Astrocyte (in vitro differentiated cells and primary cell): ENCODE results near the gene RFC3. TPM values are rescaled to one million over a fixed set of nuclear protein-coding genes. Genes with fewer than 3 reads are reported as not detected.

Source experiments
- DNase-seq: peaks from one replicate; pipeline ENCODE4 v3.0.0-alpha.2; 2010; ENCODE audit warnings: low read depth
- FAIRE-seq: peaks from 2 replicates; lab custom pipeline; 2011; peaks lifted over from hg19 to GRCh38; lab: Jason Lieb, UNC
- H2AFZ ChIP-seq: 2 replicates; pipeline ENCODE4 v1.6.0; 2012; ENCODE audit warnings: low read depth, low read length, inconsistent platforms
- H3K27ac ChIP-seq: 2 replicates; pipeline ENCODE4 v1.5.1; 2011; ENCODE audit warnings: low read depth, low read length, inconsistent platforms
- H3K27me3 ChIP-seq: 2 replicates; pipeline ENCODE4 v1.6.0; 2011; ENCODE audit warnings: low read length, inconsistent platforms; ENCODE audit not compliant: insufficient read depth
- H3K36me3 ChIP-seq: 2 replicates; pipeline ENCODE4 v1.5.1; 2011; ENCODE audit warnings: low read length, inconsistent platforms; ENCODE audit not compliant: insufficient read depth
- H3K4me1 ChIP-seq: 2 replicates; pipeline ENCODE4 v1.5.1; 2011; ENCODE audit warnings: low read length, inconsistent platforms; ENCODE audit not compliant: insufficient read depth
- H3K4me2 ChIP-seq: 2 replicates; pipeline ENCODE4 v1.6.0; 2012; ENCODE audit warnings: low read length, inconsistent platforms
- H3K4me3 ChIP-seq: 2 replicates; pipeline ENCODE4 v1.5.1; 2011; ENCODE audit warnings: low read depth, mild to moderate bottlenecking, low read length, inconsistent platforms; ENCODE audit not compliant: insufficient read depth
- H3K79me2 ChIP-seq: 2 replicates; pipeline ENCODE4 v1.6.0; 2012; ENCODE audit warnings: mild to moderate bottlenecking, low read length, inconsistent platforms; ENCODE audit not compliant: insufficient read depth
- H3K9ac ChIP-seq: 2 replicates; pipeline ENCODE4 v1.6.0; 2012; ENCODE audit warnings: mild to moderate bottlenecking, low read length, inconsistent platforms
- H3K9me3 ChIP-seq: 2 replicates; pipeline ENCODE4 v1.5.1; 2012; ENCODE audit warnings: low read depth, mild to moderate bottlenecking, low read length, inconsistent platforms; ENCODE audit not compliant: insufficient read depth
- H4K20me1 ChIP-seq: 2 replicates; pipeline ENCODE4 v1.6.0; 2012; ENCODE audit warnings: low read length, inconsistent platforms; ENCODE audit not compliant: insufficient read depth
- H3K27ac Mint-ChIP-seq: one replicate; pipeline ENCODE4 v1.8.0; 2021; ENCODE audit warnings: mild to moderate bottlenecking, mixed read lengths; ENCODE audit not compliant: unreplicated experiment
- H3K27me3 Mint-ChIP-seq: one replicate; pipeline ENCODE4 v1.8.0; 2021; ENCODE audit warnings: low read depth, mixed read lengths; ENCODE audit not compliant: unreplicated experiment
- H3K36me3 Mint-ChIP-seq: one replicate; pipeline ENCODE4 v1.8.0; 2021; ENCODE audit warnings: low read depth, mixed read lengths; ENCODE audit not compliant: unreplicated experiment
- H3K4me1 Mint-ChIP-seq: one replicate; pipeline ENCODE4 v1.8.0; 2021; ENCODE audit warnings: low read depth, mixed read lengths; ENCODE audit not compliant: unreplicated experiment
- H3K4me3 Mint-ChIP-seq: one replicate; pipeline ENCODE4 v1.8.0; 2021; ENCODE audit warnings: mild to moderate bottlenecking, moderate library complexity, mixed read lengths; ENCODE audit not compliant: unreplicated experiment
- H3K9me3 Mint-ChIP-seq: one replicate; pipeline ENCODE4 v1.8.0; 2021; ENCODE audit warnings: mild to moderate bottlenecking, mixed read lengths; ENCODE audit not compliant: unreplicated experiment
- CTCF ChIP-seq: IDR thresholded peaks from 2 replicates; pipeline ENCODE4 v1.5.1; 2011; ENCODE audit warnings: low read depth, mild to moderate bottlenecking, inconsistent platforms, low read length, moderate library complexity; ENCODE audit not compliant: insufficient read depth
- EZH2 ChIP-seq: IDR thresholded peaks from 2 replicates; pipeline ENCODE4 v1.6.1; 2012; ENCODE audit warnings: mild to moderate bottlenecking, low read length, inconsistent platforms; ENCODE audit not compliant: insufficient read depth
- total RNA-seq: library from RNA; stranded (reverse); gene quantifications from 2 replicates; pipeline ENCODE4 v1.2.1, GENCODE V29; 2021

The RFC3 gene
- total RNA-seq, 1 donor from 2014 or later: 8.2 TPM

- Histone ChIP-seq H3K4me1 (no peaks in the 10 kb centered on the region), H4K20me1 (no peaks in the 10 kb centered on the region), H3K36me3 (no peaks in the 10 kb centered on the region), H3K27ac (no peak overlapping the region), H3K4me2 (no peak overlapping the region), H3K9me3 (no peaks in the 10 kb centered on the region), H3K9ac (no peak overlapping the region), H3K4me3 (no peak overlapping the region), H3K27me3 (no peaks in the 10 kb centered on the region), H3K79me2 (no peaks in the 10 kb centered on the region), H2AFZ (no peak overlapping the region)
- Mint-ChIP-seq H3K4me3 (no peak overlapping the region), H3K27ac (no peak overlapping the region), H3K9me3 (no peaks in the 10 kb centered on the region), H3K36me3 (no peaks in the 10 kb centered on the region), H3K27me3 (no peaks in the 10 kb centered on the region), H3K4me1 (no peaks in the 10 kb centered on the region)
- no peak for TF ChIP-seq CTCF
- FAIRE-seq (no peak), DNase-seq (no peak)
Measured at GRCh38 chr13:33789066-33789606, 28.8 kb upstream of the RFC3 start.

DNA sequence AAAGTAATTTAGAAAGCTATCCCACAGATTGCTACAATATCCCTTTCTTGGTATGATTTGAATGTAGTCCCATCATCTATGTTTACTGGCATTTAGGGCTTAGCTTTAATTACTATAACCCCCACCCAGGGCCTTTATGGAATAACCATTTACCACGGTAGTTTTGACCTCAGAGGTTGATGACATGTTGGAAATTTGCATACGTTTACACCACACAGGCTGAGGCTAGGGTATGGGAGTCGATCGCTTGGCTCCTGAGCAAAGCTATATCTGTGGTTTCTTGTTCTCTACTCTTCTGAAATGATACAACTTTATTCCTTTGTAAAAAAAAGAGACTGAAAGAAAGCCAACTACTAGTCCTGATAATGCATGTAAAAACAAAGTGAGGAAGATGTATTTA is 28.2 kb upstream of the RFC3 start:
- DNase-seq (no peak), FAIRE-seq (no peak)
- H3K27me3 ChIP-seq: no peaks in the 10 kb centered on the region
- H3K9ac ChIP-seq: no peak overlapping the region
- no peaks in the 10 kb centered on the region for H3K4me1 ChIP-seq
- TF ChIP-seq CTCF (no peak), EZH2 (no peak)
- Mint-ChIP-seq H3K4me3 (no peak overlapping the region), H3K36me3 (no peaks in the 10 kb centered on the region), H3K27me3 (no peaks in the 10 kb centered on the region), H3K9me3 (no peaks in the 10 kb centered on the region), H3K4me1 (no peaks in the 10 kb centered on the region), H3K27ac (no peak overlapping the region)
- no peaks in the 10 kb centered on the region for H3K9me3 ChIP-seq
- no peak overlapping the region for H2AFZ ChIP-seq
- H3K27ac ChIP-seq: no peak overlapping the region
- no peaks in the 10 kb centered on the region for H4K20me1 ChIP-seq
- no peak overlapping the region for H3K4me2 ChIP-seq
- H3K36me3 ChIP-seq: no peaks in the 10 kb centered on the region
- H3K79me2 ChIP-seq: no peaks in the 10 kb centered on the region
- no peak overlapping the region for H3K4me3 ChIP-seq

DNA sequence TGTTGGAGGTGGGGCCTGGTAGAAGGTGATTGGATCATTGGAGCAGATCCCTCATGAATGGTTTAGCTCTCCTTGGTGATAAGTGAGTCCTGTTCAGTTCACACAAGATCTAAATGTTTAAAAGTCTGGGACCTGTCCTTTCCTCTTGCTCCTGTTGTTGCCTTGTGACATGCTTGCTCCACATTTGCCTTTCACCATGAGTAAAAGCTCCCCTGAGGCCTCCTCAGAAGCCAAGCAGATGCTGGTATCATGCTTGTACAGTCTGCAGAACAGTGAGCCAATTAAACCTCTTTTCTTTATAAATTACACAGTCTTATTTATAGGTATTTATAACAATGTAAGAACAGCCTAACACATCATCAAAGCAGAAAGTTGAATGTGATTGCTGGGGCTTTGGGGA is 24.2 kb upstream of the RFC3 start:
- H4K20me1 ChIP-seq: no peaks in the 10 kb centered on the region
- Mint-ChIP-seq H3K9me3 (no peaks in the 10 kb centered on the region), H3K27ac (no peak overlapping the region), H3K27me3 (no peaks in the 10 kb centered on the region), H3K36me3 (no peaks in the 10 kb centered on the region), H3K4me1 (no peaks in the 10 kb centered on the region), H3K4me3 (no peak overlapping the region)
- no peak for TF ChIP-seq EZH2
- no peak for TF ChIP-seq CTCF
- H3K4me3 ChIP-seq: no peak overlapping the region
- no peaks in the 10 kb centered on the region for H3K9me3 ChIP-seq
- H2AFZ ChIP-seq: no peak overlapping the region
- H3K4me2 ChIP-seq: no peak overlapping the region
- H3K27ac ChIP-seq: no peak overlapping the region
- DNase-seq (no peak), FAIRE-seq (no peak)
- no peaks in the 10 kb centered on the region for H3K79me2 ChIP-seq
- no peaks in the 10 kb centered on the region for H3K4me1 ChIP-seq
- no peaks in the 10 kb centered on the region for H3K36me3 ChIP-seq
- H3K9ac ChIP-seq: no peak overlapping the region
- no peaks in the 10 kb centered on the region for H3K27me3 ChIP-seq
